Tibial artery (tissue), 4 donors: ENCODE data around the gene DCTN1.

Experiments used
- DNase-seq, 2 donors: peaks; one replicate each; pipeline ENCODE4 v3.0.0-alpha.2; 2019
- H3K27ac ChIP-seq, 2 donors: fragments of 200-600 bp; sonication (generic) in 1 of 2; 1 replicate in 1 of 2; 2 replicates in 1 of 2; pipeline ENCODE4 v1.5.1; 2018 to 2019; ENCODE audit warnings: mild to moderate bottlenecking in 1 of 2
- H3K27me3 ChIP-seq, 2 donors: fragments of 200-600 bp; sonication (generic) in 1 of 2; one replicate each; pipeline versions ENCODE4 v1.5.1 to v1.6.0; 2016 to 2019
- H3K36me3 ChIP-seq, 3 donors: fragments of 200-600 bp; sonication (generic) in 2 of 3; one replicate each; pipeline ENCODE4 v1.5.1; 2016 to 2019; ENCODE audit warnings: mild to moderate bottlenecking in 2 of 3
- H3K4me1 ChIP-seq, 4 donors: fragments of 200-600 bp; sonication (generic) in 2 of 4; 1 replicate in 3 of 4; 2 replicates in 1 of 4; pipeline ENCODE4 v1.5.1; 2016 to 2019
- H3K4me3 ChIP-seq, 2 donors: fragments of 200-600 bp; sonication (generic) in 1 of 2; 1 replicate in 1 of 2; 2 replicates in 1 of 2; pipeline ENCODE4 v1.5.1; 2018 to 2019; ENCODE audit warnings: mild to moderate bottlenecking in 2 of 2
- H3K9me3 ChIP-seq, 3 donors: fragments of 200-600 bp; sonication (generic) in 1 of 3; one replicate each; pipeline ENCODE4 v1.5.1; 2016 to 2019
- CTCF ChIP-seq, 2 experiments: fragments of 200-600 bp in 1 of 2; fragments of 450-650 bp in 1 of 2; IDR thresholded peaks; one replicate each; pipeline ENCODE4 v1.5.1; 2017 to 2019; ENCODE audit warnings: antibody characterized with exemption in 2 of 2, mild to moderate bottlenecking in 1 of 2, moderate library complexity in 1 of 2
- intact Hi-C: fragments of 100-400 bp; cut with DNase I; formaldehyde crosslinking; loops from one replicate; pipeline ENCODE4 v1.15.0; 2023; ENCODE audit warnings: low total_unique reads

The DCTN1 gene

DNA sequence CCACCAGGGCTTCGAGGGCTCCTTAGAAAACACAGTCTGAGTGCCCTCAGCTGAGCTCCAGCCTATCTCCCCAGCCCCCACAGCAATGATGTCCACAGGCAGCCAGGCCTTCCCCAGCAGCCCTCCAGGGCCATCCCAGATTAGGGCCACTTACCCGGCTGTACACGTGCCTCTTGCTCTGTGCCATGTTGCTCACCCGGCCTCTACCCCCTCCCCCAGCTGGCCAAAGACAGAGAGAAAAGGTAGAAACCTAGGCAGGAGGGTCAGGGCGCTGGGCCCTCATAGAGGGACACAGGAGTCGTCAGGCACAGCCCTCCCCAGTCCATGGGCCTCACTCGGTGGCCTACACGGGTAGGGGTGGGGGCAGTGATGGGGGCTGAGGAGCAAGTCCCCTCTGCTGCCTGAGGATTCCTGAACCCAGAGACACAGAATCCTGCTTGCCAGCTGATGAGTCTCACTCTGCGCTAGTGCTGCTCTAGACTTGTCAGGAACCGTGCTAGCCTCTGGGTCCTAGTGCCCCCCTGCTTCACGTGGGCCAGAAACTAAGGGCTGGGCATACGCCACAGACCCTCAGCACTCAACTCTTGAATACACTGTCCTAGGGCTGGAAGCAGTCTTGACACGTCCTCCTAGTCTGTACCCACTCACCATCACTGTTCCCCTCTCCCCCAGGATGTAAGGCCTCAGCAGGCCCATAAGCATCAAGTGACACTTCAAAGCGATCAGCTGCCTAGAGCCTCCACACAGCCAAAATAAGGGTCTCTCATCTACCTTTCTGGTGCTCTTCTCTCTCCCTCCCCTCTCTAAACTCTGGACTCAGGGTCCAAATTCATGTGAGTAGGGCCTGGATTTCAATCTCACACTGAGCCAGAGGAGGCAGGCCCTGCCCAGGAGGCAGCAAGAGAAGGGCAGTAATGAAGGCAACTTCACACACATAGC is at the start of gene DCTN1:
Gene DCTN1 (minus strand): TSS at position 461 of the 939 bp plus-strand sequence. CDS start 274 bp downstream, at position 187.
- peak within 1 kb of the TSS; percentile 43 to 52 for H3K27ac ChIP-seq
- H3K36me3 ChIP-seq, result peaks cover 5 to 29% (median 25%) of the 10 kb centered on the region in 3 donors
- TF ChIP-seq CTCF (IDR thresholded peaks at IDR 0.05), result no peak
- H3K4me1 ChIP-seq, result peaks cover 6 to 67% (median 45%) of the 10 kb centered on the region in 4 donors
- H3K27me3 ChIP-seq, result no peaks in the 10 kb centered on the region
- intact Hi-C loops, result no loop called here
- no peaks in the 10 kb centered on the region for H3K9me3 ChIP-seq
- no peak for DNase-seq
- peak within 1 kb of the TSS; percentile 42 to 54 for H3K4me3 ChIP-seq

GRCh38 chr2:74428675-74429074 is 48.6 kb upstream of the DCTN1 start:
- Histone ChIP-seq H3K4me1 (no peaks in the 10 kb centered on the region), H3K4me3 (no peak overlapping the region), H3K9me3 (no peaks in the 10 kb centered on the region), H3K36me3 (peaks cover 11 to 76% (median 45%) of the 10 kb centered on the region in 3 donors), H3K27ac (no peak overlapping the region), H3K27me3 (no peaks in the 10 kb centered on the region)
- no peak for TF ChIP-seq CTCF (IDR thresholded peaks at IDR 0.05)
- no peak for DNase-seq
- intact Hi-C loops, result no loop called here

- TF ChIP-seq CTCF (IDR thresholded peaks at IDR 0.05), result no peak
- DNase-seq, result no peak
- Histone ChIP-seq H3K4me1 (no peaks in the 10 kb centered on the region), H3K9me3 (no peaks in the 10 kb centered on the region), H3K4me3 (no peak overlapping the region), H3K27ac (no peak overlapping the region), H3K27me3 (no peaks in the 10 kb centered on the region), H3K36me3 (peaks cover 11 to 75% (median 45%) of the 10 kb centered on the region in 3 donors)
- intact Hi-C loops, result no loop called here
Measured at GRCh38 chr2:74427551-74427950, 47.4 kb upstream of the DCTN1 start.

- Histone ChIP-seq H3K9me3 (no peaks in the 10 kb centered on the region), H3K4me3 (no peak overlapping the region), H3K36me3 (peaks cover 11 to 63% (median 45%) of the 10 kb centered on the region in 3 donors), H3K4me1 (peaks cover 0 to 8% (median 4%) of the 10 kb centered on the region in 4 donors), H3K27me3 (no peaks in the 10 kb centered on the region), H3K27ac (no peak overlapping the region)
- TF ChIP-seq CTCF (IDR thresholded peaks at IDR 0.05), result no peak
- no peak for DNase-seq
- intact Hi-C loops, result no loop called here
Measured at GRCh38 chr2:74426181-74426758, 46.2 kb upstream of the DCTN1 start.

- Histone ChIP-seq H3K27me3 (no peaks in the 10 kb centered on the region), H3K4me3 (no peak overlapping the region), H3K9me3 (no peaks in the 10 kb centered on the region), H3K4me1 (peaks cover 0 to 8% (median 4%) of the 10 kb centered on the region in 4 donors), H3K36me3 (peaks cover 9 to 56% (median 44%) of the 10 kb centered on the region in 3 donors), H3K27ac (no peak overlapping the region)
- TF ChIP-seq CTCF (IDR thresholded peaks at IDR 0.05), result no peak
- DNase-seq, result no peak
- intact Hi-C loops, result no loop called here
Measured at GRCh38 chr2:74425523-74425922, 45.4 kb upstream of the DCTN1 start.
